HEK293 (cell line): ENCODE results near the gene CDK16.

Experiments
- CTCF ChIP-seq: fragments of 450-650 bp; formaldehyde crosslinking; IDR thresholded peaks from 2 replicates; pipeline ENCODE4 v1.5.1; 2016; ENCODE audit warnings: missing biosample characterization, missing genetic modification characterization
- KLF17 ChIP-seq: fragments of 450-650 bp; formaldehyde crosslinking; IDR thresholded peaks from 2 replicates; pipeline ENCODE4 v1.5.1; 2016; ENCODE audit warnings: missing biosample characterization, missing genetic modification characterization
- PRDM4 ChIP-seq: fragments of 450-650 bp; formaldehyde crosslinking; IDR thresholded peaks from 2 replicates; pipeline ENCODE4 v1.5.1; 2017; ENCODE audit warnings: missing biosample characterization, missing genetic modification characterization
- SP2 ChIP-seq: fragments of 450-650 bp; formaldehyde crosslinking; IDR thresholded peaks from 2 replicates; pipeline ENCODE4 v1.5.1; 2016; ENCODE audit warnings: missing biosample characterization, missing genetic modification characterization
- ZBTB11 ChIP-seq: fragments of 450-650 bp; formaldehyde crosslinking; conservative IDR thresholded peaks from 2 replicates; pipeline ENCODE4 v1.5.1; 2016; ENCODE audit warnings: low read depth, missing biosample characterization, missing genetic modification characterization
- ZBTB26 ChIP-seq: fragments of 450-650 bp; formaldehyde crosslinking; optimal IDR thresholded peaks from 2 replicates; pipeline ENCODE3; 2016; ENCODE audit warnings: missing biosample characterization, mild to moderate bottlenecking, missing genetic modification characterization
- ZNF202 ChIP-seq: fragments of 450-650 bp; formaldehyde crosslinking; IDR thresholded peaks from 2 replicates; pipeline ENCODE4 v1.5.1; 2016; ENCODE audit warnings: missing biosample characterization, missing genetic modification characterization, borderline replicate concordance
- ZNF24 ChIP-seq: fragments of 450-650 bp; formaldehyde crosslinking; IDR thresholded peaks from 2 replicates; pipeline ENCODE4 v1.5.1; 2016; ENCODE audit warnings: missing biosample characterization, missing genetic modification characterization
- ZNF280D ChIP-seq: fragments of 450-650 bp; formaldehyde crosslinking; IDR thresholded peaks from 2 replicates; pipeline ENCODE4 v1.5.1; 2016; ENCODE audit warnings: missing biosample characterization, missing genetic modification characterization
- ZNF426 ChIP-seq: fragments of 450-650 bp; formaldehyde crosslinking; IDR thresholded peaks from 2 replicates; pipeline ENCODE4 v1.5.1; 2017; ENCODE audit warnings: missing biosample characterization, missing genetic modification characterization, mild to moderate bottlenecking, inconsistent platforms, moderate library complexity
- ZNF501 ChIP-seq: fragments of 450-650 bp; formaldehyde crosslinking; IDR thresholded peaks from 2 replicates; pipeline ENCODE4 v1.5.1; 2016; ENCODE audit warnings: missing biosample characterization, missing genetic modification characterization
- ZNF561 ChIP-seq: fragments of 450-650 bp; IDR thresholded peaks from 2 replicates; pipeline ENCODE4 v1.5.1; 2018; ENCODE audit warnings: missing biosample characterization, missing genetic modification characterization, borderline replicate concordance
- ZNF654 ChIP-seq: fragments of 450-650 bp; formaldehyde crosslinking; IDR thresholded peaks from 2 replicates; pipeline ENCODE4 v1.5.1; 2016; ENCODE audit warnings: low read depth, missing biosample characterization, missing genetic modification characterization
- ZXDB ChIP-seq: fragments of 450-650 bp; formaldehyde crosslinking; IDR thresholded peaks from 2 replicates; pipeline ENCODE4 v1.5.1; 2016; ENCODE audit warnings: missing biosample characterization, missing genetic modification characterization

- TF ChIP-seq PRDM4 (tag by site-specific recombination) (no peak), ZNF501 (tag by site-specific recombination) (no peak), CTCF (no peak), ZBTB11 (tag by site-specific recombination) (no peak), SP2 (no peak), ZNF202 (tag by site-specific recombination) (no peak), KLF17 (tag by site-specific recombination) (no peak), ZXDB (tag by site-specific recombination) (no peak), ZBTB26 (no peak), ZNF426 (tag by site-specific recombination) (no peak), ZNF280D (tag by site-specific recombination) (no peak), ZNF654 (tag by site-specific recombination) (no peak), ZNF561 (no peak), ZNF24 (tag by site-specific recombination) (no peak)
Observed at GRCh38 chrX:47189906-47190305, 28.6 kb upstream of the CDK16 start.
